Ishikawa (cell line): Measurements from ENCODE around the gene MVD.

Source experiments
- CEBPB ChIP-seq: IDR thresholded peaks from 2 replicates; pipeline ENCODE4 v1.6.1; 2012
- CREB1 ChIP-seq: IDR thresholded peaks from 2 replicates; pipeline ENCODE4 v1.6.1; 2012; ENCODE audit warnings: low read depth
- EGR1 ChIP-seq: IDR thresholded peaks from 2 replicates; pipeline ENCODE4 v1.6.1; 2012
- EP300 ChIP-seq: IDR thresholded peaks from 2 replicates; pipeline ENCODE4 v1.6.1; 2012; ENCODE audit warnings: borderline replicate concordance
- FOXM1 ChIP-seq: IDR thresholded peaks from 2 replicates; pipeline ENCODE4 v1.6.1; 2012; ENCODE audit warnings: low read depth, borderline replicate concordance
- MAX ChIP-seq: IDR thresholded peaks from 2 replicates; pipeline ENCODE4 v1.6.1; 2012
- NFIC ChIP-seq: IDR thresholded peaks from 2 replicates; pipeline ENCODE4 v1.6.1; 2012
- RAD21 ChIP-seq: IDR thresholded peaks from 2 replicates; pipeline ENCODE4 v1.6.1; 2012; ENCODE audit warnings: low read depth
- REST ChIP-seq: IDR thresholded peaks from 2 replicates; pipeline ENCODE4 v1.6.1; 2012; ENCODE audit warnings: low read depth, mild to moderate bottlenecking
- TAF1 ChIP-seq: IDR thresholded peaks from 2 replicates; pipeline ENCODE4 v1.6.1; 2012; ENCODE audit warnings: low read depth, mild to moderate bottlenecking
- TCF12 ChIP-seq: IDR thresholded peaks from 2 replicates; pipeline ENCODE4 v1.6.1; 2012; ENCODE audit warnings: low read depth
- TEAD4 ChIP-seq: IDR thresholded peaks from 2 replicates; pipeline ENCODE4 v1.6.1; 2012
- USF1 ChIP-seq: IDR thresholded peaks from 2 replicates; pipeline ENCODE4 v1.6.1; 2012
- YY1 ChIP-seq: IDR thresholded peaks from 2 replicates; pipeline ENCODE4 v1.6.1; 2012; ENCODE audit warnings: low read depth
- ZBTB7A ChIP-seq: IDR thresholded peaks from 2 replicates; pipeline ENCODE4 v1.6.1; 2012; ENCODE audit warnings: low read depth

The MVD gene

GRCh38 chr16:88626646-88627045, 36.2 kb downstream of the MVD start:
- TF ChIP-seq TEAD4 (no peak), FOXM1 (no peak), NFIC (no peak), TAF1 (no peak), RAD21 (no peak), MAX (no peak), CEBPB (no peak), CREB1 (no peak), ZBTB7A (no peak), YY1 (no peak), REST (no peak), EP300 (no peak), USF1 (no peak), TCF12 (no peak), EGR1 (no peak)

- TF ChIP-seq NFIC: no peak
These were observed 37.8 kb downstream of the MVD start for GRCh38 chr16:88624977-88625576.

- TF ChIP-seq REST: no peak
- TF ChIP-seq TEAD4: no peak
- TF ChIP-seq CREB1: no peak
- TF ChIP-seq TCF12: no peak
- TF ChIP-seq YY1: no peak
- no peak for TF ChIP-seq CEBPB
- no peak for TF ChIP-seq RAD21
- no peak for TF ChIP-seq EP300
- no peak for TF ChIP-seq NFIC
- no peak for TF ChIP-seq FOXM1
- TF ChIP-seq TAF1: no peak
- no peak for TF ChIP-seq ZBTB7A
- no peak for TF ChIP-seq MAX
- no peak for TF ChIP-seq USF1
- no peak for TF ChIP-seq EGR1
These were observed 38.4 kb downstream of the MVD start for GRCh38 chr16:88624481-88624880.

DNA sequence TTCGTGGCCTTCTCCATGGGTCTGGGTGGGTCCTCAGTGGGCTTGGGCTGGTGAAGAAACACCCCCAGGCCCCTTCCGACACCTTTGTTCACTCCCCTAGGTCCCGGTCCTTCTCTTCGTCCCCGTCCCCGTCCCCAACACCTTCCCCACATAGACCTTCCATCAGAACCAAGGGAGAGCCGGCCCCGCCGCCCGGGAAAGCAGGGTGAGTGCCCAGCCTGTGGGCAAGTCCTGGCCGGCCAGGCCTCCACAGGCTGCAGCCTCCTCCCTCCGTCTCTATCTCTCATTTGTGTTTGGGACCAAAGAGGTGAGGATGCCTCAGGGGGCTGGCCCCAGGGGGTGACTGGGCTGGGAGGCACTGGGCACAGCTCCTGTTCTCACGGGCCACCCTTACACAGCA, 39.0 kb downstream of the MVD start:
- no peak for TF ChIP-seq TEAD4
- no peak for TF ChIP-seq EP300
- no peak for TF ChIP-seq RAD21
- no peak for TF ChIP-seq CREB1
- no peak for TF ChIP-seq CEBPB
- TF ChIP-seq TCF12: no peak
- TF ChIP-seq FOXM1: no peak
- TF ChIP-seq EGR1: no peak
- no peak for TF ChIP-seq MAX
- TF ChIP-seq REST: no peak

DNA sequence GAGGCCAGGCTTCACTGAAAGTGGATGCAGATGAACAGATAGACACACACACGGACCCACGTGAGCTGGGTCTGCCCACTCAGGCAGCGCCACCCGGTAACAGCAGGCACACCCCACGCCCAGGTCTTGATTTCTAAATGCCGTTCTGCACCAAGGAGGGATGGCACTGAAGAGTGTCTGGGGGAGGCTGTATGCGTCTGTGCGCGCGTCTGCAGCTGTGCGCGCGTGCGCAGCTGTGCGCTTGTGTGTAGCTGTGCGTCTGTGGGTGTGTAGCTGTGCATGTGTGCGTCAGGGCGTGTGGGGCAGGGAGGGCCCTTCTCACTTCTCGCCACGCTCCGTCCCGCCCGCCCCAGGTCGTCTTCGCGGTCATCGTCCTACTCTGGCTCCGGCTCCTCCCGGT, 40.0 kb downstream of the MVD start:
- TF ChIP-seq MAX (no peak), YY1 (no peak), CEBPB (no peak)
